Breast epithelium (tissue), 3 donors: ENCODE results near the gene TMOD2.

Experiments
- CTCF ChIP-seq, 3 donors: fragments of 450-650 bp; IDR thresholded peaks; one replicate each; pipeline ENCODE4 v1.5.1; 2016 to 2017; ENCODE audit warnings: antibody characterized with exemption in 3 of 3, mild to moderate bottlenecking in 3 of 3, moderate library complexity in 3 of 3
- POLR2A ChIP-seq: fragments of 450-650 bp; IDR thresholded peaks from one replicate; pipeline ENCODE4 v1.6.1; 2016; ENCODE audit warnings: antibody characterized with exemption, mild to moderate bottlenecking, moderate library complexity
- POLR2AphosphoS5 ChIP-seq, 3 donors: sonication (generic); formaldehyde crosslinking; IDR thresholded peaks; one replicate each; pipeline ENCODE4 v1.6.1; 2017; ENCODE audit warnings: antibody characterized with exemption in 3 of 3

- TF ChIP-seq POLR2A (no peak), CTCF (IDR thresholded peaks at IDR 0.05) (no peak), POLR2AphosphoS5 (IDR thresholded peaks at IDR 0.05) (no peak)
Observed at GRCh38 chr15:51706926-51707608, 44.3 kb upstream of the TMOD2 start.
